NB4 (cell line): ENCODE results near the gene OAS1.
"Not testable (repeated sequence)": the region's sequence is repeated elsewhere in the genome, so short reads cannot be mapped to it uniquely, and the experiment has no call there.

ENCODE experiments used
- DNase-seq: peaks from one replicate; pipeline ENCODE4 v3.0.0; 2010; ENCODE audit warnings: low read depth
- H3K4me3 ChIP-seq: one replicate; pipeline ENCODE4 v1.5.1; 2011; ENCODE audit warnings: mild to moderate bottlenecking, low read depth, low read length, moderate library complexity
- MYC ChIP-seq: IDR thresholded peaks from 2 replicates; pipeline ENCODE4 v1.6.1; 2011; ENCODE audit warnings: low read depth, low read length
- POLR2A ChIP-seq: IDR thresholded peaks from 2 replicates; pipeline ENCODE4 v1.6.1; 2011; ENCODE audit warnings: mild to moderate bottlenecking; ENCODE audit not compliant: insufficient read length; ENCODE audit errors: extremely low read depth
- TF ChIP-seq, protein P1 (sequence below): IDR thresholded peaks from one replicate; pipeline ENCODE4 v1.5.1; 2012; ENCODE audit warnings: low read depth, low read length
- TF ChIP-seq, protein P2 (sequence below): IDR thresholded peaks from 2 replicates; pipeline ENCODE4 v1.6.1; 2011; ENCODE audit warnings: low read depth, low read length

OAS1 gene

DNA sequence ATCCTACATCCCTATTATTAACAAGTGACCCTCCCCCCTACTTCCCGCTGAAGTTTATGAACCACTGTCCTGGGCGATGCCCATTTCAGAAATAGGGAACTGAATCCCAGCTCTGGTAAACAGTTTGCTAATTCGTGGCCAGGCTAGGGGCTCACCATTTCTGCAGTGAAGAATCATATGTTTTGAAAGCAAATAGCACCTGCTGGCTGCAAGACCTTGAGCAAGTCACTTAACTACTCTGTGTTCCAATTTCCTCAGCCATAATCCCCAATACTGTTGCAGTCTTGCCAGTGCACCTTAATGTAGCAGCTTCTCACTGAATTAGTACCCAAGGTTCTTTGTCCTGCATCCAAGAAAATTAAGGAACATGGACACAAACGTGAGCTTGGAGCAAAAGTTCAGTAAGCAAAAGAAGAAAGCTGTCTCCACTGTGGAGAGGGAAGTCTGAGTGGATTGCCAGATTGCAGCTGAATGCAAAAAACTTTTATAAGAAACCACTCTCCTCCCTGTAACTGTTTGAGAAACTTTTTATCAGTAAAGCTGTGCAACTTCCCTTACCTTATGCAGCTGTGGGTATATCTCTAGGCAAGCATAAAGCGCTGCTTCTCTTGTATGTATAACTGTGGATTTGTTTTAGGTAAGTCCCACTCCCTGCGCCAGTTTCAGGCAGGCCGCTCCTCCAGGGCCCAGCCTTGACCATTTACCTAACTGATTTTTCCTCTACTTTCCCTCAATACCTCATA, 824 bp downstream of the OAS1 start:
- TF ChIP-seq, protein P1, sequence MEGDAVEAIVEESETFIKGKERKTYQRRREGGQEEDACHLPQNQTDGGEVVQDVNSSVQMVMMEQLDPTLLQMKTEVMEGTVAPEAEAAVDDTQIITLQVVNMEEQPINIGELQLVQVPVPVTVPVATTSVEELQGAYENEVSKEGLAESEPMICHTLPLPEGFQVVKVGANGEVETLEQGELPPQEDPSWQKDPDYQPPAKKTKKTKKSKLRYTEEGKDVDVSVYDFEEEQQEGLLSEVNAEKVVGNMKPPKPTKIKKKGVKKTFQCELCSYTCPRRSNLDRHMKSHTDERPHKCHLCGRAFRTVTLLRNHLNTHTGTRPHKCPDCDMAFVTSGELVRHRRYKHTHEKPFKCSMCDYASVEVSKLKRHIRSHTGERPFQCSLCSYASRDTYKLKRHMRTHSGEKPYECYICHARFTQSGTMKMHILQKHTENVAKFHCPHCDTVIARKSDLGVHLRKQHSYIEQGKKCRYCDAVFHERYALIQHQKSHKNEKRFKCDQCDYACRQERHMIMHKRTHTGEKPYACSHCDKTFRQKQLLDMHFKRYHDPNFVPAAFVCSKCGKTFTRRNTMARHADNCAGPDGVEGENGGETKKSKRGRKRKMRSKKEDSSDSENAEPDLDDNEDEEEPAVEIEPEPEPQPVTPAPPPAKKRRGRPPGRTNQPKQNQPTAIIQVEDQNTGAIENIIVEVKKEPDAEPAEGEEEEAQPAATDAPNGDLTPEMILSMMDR = no peak
- TF ChIP-seq POLR2A (no peak), MYC (no peak)
- TF ChIP-seq, protein P2, sequence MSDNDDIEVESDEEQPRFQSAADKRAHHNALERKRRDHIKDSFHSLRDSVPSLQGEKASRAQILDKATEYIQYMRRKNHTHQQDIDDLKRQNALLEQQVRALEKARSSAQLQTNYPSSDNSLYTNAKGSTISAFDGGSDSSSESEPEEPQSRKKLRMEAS = no peak
- H3K4me3 ChIP-seq = peak overlapping the region; percentile 74
- DNase-seq = peak; percentile 70

DNA sequence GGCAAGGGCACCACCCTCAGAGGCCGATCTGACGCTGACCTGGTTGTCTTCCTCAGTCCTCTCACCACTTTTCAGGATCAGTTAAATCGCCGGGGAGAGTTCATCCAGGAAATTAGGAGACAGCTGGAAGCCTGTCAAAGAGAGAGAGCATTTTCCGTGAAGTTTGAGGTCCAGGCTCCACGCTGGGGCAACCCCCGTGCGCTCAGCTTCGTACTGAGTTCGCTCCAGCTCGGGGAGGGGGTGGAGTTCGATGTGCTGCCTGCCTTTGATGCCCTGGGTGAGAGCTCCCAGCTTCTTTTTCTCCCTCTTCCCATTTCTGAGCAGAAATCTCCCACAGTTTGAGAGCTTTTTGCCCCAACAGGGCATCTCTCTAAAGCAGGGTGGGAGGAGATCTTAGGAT, 1.8 kb downstream of the OAS1 start:
- no peak overlapping the region for H3K4me3 ChIP-seq
- TF ChIP-seq, protein P2 = no peak
- TF ChIP-seq MYC (no peak), POLR2A (no peak)
- TF ChIP-seq, protein P1 = no peak
- DNase-seq = no peak

DNA sequence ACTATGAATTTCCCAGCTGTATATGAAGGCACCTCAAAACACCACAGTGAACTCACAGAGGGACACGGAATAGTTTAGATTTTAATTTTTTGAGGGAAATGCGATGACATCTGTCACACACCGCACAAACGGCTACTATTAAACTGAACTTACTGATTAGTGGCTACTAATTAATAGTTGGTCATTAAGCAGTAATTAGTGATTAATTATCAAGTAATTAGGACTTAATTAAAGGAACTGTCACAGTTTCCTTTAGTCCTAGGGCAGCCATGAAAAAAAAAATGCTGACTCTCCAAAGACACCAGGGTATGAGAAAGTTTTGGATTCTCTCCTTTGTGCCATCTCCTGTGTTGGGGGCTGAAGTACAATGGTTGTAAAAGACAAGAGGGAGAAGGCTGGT, 2.9 kb downstream of the OAS1 start:
- TF ChIP-seq MYC = no peak
- TF ChIP-seq, protein P2 = no peak
- TF ChIP-seq, protein P1 = no peak
- no peak for TF ChIP-seq POLR2A
- DNase-seq = no peak
- no peak overlapping the region for H3K4me3 ChIP-seq

DNA sequence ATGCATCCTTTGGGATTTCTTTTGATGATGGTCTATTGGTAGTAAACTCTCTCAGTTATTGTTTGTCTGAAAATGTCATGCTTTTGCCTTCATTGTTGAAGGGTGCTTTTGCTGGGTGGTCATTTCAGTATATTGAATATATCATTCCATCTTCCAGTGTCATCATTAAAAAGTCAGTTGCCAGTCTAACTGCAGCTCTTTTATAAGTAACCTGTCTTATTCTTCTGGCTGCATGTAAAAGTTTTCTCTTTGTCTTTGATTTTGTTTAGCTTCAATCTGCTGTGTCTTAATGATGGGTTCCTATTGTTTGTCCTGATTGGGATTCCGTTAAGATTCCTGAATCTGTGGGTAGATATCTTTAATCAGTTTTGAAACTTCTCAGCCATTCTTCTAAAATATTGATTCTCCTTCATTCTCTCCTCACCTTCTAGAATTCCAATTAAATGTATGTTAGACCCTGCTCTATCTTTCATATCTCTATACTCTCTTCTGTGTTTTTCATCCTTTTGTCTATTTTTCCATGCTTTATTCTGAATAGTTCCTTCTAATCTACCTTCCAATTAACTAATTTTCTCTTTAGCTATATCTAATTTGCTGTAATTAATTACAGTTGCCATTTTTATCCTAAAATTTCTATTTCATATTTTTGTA, 6.4 kb downstream of the OAS1 start:
- DNase-seq = no peak
- TF ChIP-seq, protein P1 = no peak
- no peak for TF ChIP-seq MYC
- TF ChIP-seq POLR2A = no peak
- TF ChIP-seq, protein P2 = no peak
- no peak overlapping the region for H3K4me3 ChIP-seq

DNA sequence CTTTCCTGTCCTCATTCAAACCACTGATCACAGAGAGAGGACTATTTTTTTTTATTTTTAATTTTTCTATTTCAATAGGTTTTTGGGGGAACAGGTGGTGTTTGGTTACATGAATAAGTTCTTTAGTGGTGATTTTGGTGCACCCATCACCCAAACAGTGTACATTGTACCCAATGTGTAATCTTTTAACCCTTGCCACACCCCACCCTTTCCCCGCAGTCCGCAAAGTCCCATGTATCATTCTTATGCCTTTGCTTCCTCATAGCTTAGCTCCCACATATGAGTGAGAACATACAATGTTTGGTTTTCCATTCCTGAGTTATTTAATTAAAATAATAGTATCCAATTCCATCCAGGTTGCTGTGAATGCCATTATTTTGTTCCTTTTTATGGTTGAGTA, 7.1 kb downstream of the OAS1 start:
- not testable (repeated sequence) for H3K4me3 ChIP-seq, DNase-seq

DNA sequence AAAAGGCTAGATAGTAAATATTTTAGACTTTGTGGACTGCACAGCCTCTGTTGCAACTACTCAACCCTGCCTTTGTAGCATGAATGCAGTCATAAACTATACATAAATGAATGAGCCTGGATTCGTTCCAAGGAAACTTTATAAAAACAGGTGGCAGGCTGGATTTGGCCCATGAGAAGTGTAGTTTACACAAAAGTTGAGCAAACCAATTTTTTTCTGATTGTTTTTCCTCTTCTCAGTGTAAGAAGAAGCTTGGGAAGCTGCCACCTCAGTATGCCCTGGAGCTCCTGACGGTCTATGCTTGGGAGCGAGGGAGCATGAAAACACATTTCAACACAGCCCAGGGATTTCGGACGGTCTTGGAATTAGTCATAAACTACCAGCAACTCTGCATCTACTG, 9.5 kb downstream of the OAS1 start:
- no peak for DNase-seq
- TF ChIP-seq, protein P2 = no peak
- TF ChIP-seq, protein P1 = no peak
- TF ChIP-seq POLR2A = no peak
- TF ChIP-seq MYC = no peak
- no peak overlapping the region for H3K4me3 ChIP-seq
